Astrocyte of the spinal cord (primary cell): Measurements from ENCODE around the gene KIF5C.
"Not testable (repeated sequence)": the region's sequence is repeated elsewhere in the genome, so short reads cannot be mapped to it uniquely, and the experiment has no call there.

ENCODE experiments used
- DNase-seq: peaks from one replicate; pipeline ENCODE4 v3.0.0; 2011; ENCODE audit warnings: low read depth, low spot score
- H3K4me3 ChIP-seq: 2 replicates; pipeline ENCODE4 v1.5.1; 2011; ENCODE audit warnings: low read depth, mild to moderate bottlenecking, low read length, moderate library complexity
- in situ Hi-C: cut with HindIII; loops from 2 replicates; pipeline ENCODE4 v1.10.0; 2017; ENCODE audit warnings: low sequenced_read_pairs
- TF ChIP-seq, protein P1 (sequence below): IDR thresholded peaks from 2 replicates; pipeline ENCODE4 v1.5.1; 2012; ENCODE audit warnings: low read depth, mild to moderate bottlenecking, low read length, inconsistent platforms

The KIF5C gene

GRCh38 chr2:148974095-148974494 lies 99.1 kb downstream of the KIF5C start:
- TF ChIP-seq, protein P1, sequence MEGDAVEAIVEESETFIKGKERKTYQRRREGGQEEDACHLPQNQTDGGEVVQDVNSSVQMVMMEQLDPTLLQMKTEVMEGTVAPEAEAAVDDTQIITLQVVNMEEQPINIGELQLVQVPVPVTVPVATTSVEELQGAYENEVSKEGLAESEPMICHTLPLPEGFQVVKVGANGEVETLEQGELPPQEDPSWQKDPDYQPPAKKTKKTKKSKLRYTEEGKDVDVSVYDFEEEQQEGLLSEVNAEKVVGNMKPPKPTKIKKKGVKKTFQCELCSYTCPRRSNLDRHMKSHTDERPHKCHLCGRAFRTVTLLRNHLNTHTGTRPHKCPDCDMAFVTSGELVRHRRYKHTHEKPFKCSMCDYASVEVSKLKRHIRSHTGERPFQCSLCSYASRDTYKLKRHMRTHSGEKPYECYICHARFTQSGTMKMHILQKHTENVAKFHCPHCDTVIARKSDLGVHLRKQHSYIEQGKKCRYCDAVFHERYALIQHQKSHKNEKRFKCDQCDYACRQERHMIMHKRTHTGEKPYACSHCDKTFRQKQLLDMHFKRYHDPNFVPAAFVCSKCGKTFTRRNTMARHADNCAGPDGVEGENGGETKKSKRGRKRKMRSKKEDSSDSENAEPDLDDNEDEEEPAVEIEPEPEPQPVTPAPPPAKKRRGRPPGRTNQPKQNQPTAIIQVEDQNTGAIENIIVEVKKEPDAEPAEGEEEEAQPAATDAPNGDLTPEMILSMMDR, result no peak
- in situ Hi-C loops, result no loop called here
- no peak overlapping the region for H3K4me3 ChIP-seq
- no peak for DNase-seq

DNA sequence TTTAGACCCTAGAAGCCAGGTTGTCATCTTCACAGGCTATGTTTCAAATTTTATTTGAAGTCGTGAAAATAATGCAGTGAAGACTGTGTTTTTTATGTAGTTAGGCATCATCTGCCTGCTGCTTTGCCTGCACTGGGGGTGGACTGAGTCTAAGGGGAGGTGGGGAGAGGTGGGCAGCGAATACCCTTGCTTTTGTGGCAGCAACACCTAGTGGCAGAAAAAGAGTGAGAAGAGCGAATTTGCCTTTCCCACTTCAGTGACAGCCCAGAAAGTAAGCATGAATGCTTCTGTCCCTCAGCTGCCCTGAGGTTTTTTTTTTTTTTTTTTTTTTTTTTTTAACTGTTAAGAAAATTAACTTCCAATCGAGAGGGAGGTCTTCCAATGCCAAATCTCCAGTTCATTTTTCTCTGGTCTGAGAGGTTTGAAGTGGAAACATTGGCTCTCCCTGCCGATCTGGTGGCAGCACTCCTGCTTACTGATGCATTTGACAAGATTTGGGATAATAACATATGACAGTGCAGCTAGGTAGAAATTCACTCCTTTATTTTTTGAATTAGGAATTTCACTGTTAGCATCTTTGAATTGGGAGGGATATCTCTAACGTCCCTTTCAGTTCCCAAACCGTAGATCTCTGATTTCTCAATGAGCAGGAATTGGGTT lies 103.1 kb downstream of the KIF5C start:
- DNase-seq, result no peak
- TF ChIP-seq, protein P1, result no peak
- in situ Hi-C loops, result no loop called here
- no peak overlapping the region for H3K4me3 ChIP-seq

GRCh38 chr2:148978706-148979105 lies 103.7 kb downstream of the KIF5C start:
- TF ChIP-seq, protein P1, result no peak

DNA sequence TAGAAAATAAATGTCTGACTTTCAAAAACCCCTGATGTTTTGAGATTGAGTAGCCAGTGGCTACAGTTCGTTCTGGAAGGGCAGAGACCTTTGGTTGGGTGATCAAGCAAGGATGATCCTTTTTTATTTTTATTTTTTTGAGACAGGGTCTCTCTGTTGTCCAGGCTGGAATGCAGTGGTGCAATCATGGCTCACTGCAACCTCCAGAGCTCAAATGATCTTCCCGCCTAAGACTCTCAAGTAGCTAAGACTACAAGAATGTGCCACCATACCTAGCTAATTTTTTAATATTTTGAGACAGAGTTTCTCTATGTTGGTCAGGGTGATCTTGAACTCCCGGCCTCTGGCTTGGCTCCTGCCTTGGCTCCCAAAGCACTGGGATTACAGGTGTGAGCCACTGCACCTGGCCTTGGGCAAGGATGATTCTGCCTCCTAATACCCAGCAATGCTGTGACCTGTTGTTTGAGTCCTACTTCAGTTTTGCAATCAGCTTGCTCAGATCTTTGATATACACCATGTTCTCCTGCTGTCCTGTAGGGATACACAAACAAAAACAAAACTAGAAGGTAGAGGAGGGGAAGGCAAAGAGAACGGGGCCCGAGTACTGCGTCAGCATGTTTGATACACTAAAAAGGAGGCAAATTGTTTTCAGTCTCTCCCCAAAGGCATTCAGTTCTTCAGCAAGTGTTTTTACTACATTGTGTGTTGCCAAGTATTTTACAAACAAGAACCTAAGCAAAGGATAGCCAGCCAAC lies 104.3 kb downstream of the KIF5C start:
- DNase-seq, result no peak
- in situ Hi-C loops, result no loop called here
- H3K4me3 ChIP-seq, result no peak overlapping the region
- TF ChIP-seq, protein P1, result no peak

More at GRCh38 chr2:148978706-148979105, 103.7 kb downstream of the KIF5C start:
- in situ Hi-C loops, result no loop called here
- H3K4me3 ChIP-seq, result no peak overlapping the region
- no peak for DNase-seq

DNA sequence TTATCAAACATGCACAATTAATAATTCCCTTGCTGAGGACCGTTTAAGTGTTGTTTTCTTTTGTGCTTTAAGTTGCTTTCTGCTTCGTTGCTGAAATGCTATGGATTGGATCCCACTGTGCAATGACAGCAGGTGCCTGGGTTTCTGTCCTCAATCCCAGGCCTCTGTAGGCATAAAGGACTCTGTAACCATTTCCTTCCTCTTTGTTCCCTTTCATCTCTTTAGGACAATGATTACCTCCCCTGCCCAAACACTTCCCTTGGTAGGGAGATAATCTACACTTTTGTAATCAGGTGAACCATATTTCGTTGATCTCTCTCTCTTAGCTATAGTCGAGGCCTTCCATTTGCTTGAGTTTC lies 104.9 kb downstream of the KIF5C start:
- TF ChIP-seq, protein P1, result no peak
- in situ Hi-C loops, result no loop called here
- H3K4me3 ChIP-seq, result no peak overlapping the region
- no peak for DNase-seq

GRCh38 chr2:148980496-148980895 lies 105.5 kb downstream of the KIF5C start:
- H3K4me3 ChIP-seq, DNase-seq, in situ Hi-C loops: not testable (repeated sequence)

- in situ Hi-C loops, result no loop called here
- DNase-seq, result no peak
- no peak overlapping the region for H3K4me3 ChIP-seq
- TF ChIP-seq, protein P1, result no peak
These were observed 106.3 kb downstream of the KIF5C start for GRCh38 chr2:148981324-148981723.
